GM13976 (cell line): ENCODE results near the gene TMED8.

Experiments
- DNase-seq: peaks from one replicate; pipeline ENCODE4 v3.0.0; 2012; ENCODE audit warnings: low spot score
- in situ Hi-C: fragments of 300-500 bp; cut with MboI; formaldehyde crosslinking; loops from one replicate; pipeline ENCODE4 v1.12.0; 2022; ENCODE audit warnings: low sequenced_read_pairs, mixed read lengths, inconsistent platforms; ENCODE audit not compliant: unreplicated experiment
- TF ChIP-seq, protein P1 (sequence below): IDR thresholded peaks from 2 replicates; pipeline ENCODE4 v1.5.1; 2012; ENCODE audit warnings: borderline replicate concordance, mild to moderate bottlenecking; ENCODE audit not compliant: insufficient read depth; ENCODE audit errors: extremely low read depth, missing control alignments, control extremely low read depth

TMED8 gene

GRCh38 chr14:77346495-77346894 is 30.4 kb downstream of the TMED8 start:
- TF ChIP-seq, protein P1, sequence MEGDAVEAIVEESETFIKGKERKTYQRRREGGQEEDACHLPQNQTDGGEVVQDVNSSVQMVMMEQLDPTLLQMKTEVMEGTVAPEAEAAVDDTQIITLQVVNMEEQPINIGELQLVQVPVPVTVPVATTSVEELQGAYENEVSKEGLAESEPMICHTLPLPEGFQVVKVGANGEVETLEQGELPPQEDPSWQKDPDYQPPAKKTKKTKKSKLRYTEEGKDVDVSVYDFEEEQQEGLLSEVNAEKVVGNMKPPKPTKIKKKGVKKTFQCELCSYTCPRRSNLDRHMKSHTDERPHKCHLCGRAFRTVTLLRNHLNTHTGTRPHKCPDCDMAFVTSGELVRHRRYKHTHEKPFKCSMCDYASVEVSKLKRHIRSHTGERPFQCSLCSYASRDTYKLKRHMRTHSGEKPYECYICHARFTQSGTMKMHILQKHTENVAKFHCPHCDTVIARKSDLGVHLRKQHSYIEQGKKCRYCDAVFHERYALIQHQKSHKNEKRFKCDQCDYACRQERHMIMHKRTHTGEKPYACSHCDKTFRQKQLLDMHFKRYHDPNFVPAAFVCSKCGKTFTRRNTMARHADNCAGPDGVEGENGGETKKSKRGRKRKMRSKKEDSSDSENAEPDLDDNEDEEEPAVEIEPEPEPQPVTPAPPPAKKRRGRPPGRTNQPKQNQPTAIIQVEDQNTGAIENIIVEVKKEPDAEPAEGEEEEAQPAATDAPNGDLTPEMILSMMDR, result no peak
- in situ Hi-C loops, result no loop called here
- DNase-seq, result no peak

- TF ChIP-seq, protein P1, result no peak
- DNase-seq, result no peak
- in situ Hi-C loops, result no loop called here
These were observed 32.4 kb downstream of the TMED8 start for GRCh38 chr14:77344377-77344996.

DNA sequence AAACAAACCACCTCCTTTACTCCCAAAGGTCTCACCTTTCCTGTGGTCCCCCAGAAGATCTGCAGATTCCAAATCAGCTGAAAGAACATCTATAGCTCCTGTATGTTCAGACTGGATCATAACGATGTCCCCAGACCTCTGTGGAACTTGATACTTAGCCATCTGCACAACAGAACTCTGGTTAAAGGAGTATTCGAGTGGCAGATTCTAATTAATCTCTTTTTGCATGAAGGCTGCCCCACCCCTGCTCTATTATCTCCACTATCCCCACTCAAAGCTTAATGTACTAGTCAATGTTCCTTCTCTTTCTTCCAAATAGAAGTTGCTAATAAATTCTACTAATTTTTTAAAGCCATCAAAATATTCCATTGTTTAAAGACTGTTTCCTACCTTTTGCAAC is 33.2 kb downstream of the TMED8 start:
- DNase-seq, result no peak
- in situ Hi-C loops, result no loop called here
- TF ChIP-seq, protein P1, result no peak

DNA sequence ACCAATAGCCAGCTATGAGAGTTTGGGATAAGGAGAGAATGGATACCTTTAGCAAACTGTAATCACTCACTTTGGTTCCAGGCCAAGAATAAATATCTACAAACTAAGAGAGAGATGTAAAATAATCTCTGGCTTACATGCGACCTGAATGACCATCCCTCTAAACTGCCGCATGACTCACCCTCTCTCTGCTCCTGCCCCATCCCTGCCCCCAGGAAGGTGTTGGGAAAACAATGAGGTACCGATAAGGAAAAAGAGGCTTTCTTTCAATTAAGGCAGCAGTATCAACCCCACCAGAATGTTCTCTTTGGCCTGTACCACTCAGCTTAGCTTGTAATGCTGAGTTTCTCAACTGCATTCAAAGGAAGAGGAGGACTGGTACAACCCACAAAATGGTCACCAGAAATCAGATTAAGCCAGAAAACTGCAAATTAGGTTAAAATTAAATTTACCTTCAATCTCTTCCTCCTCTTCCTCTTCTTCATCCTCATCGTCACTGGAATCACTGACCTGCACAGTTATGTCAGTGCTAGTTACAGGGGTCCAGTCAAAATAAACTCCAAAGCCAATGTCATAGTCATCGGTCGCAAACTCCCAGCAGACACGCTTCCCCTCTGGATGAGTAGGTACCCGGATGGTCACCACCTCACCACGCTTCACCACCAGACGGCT is 34.0 kb downstream of the TMED8 start:
- no peak for DNase-seq
- in situ Hi-C loops, result no loop called here
- TF ChIP-seq, protein P1, result no peak

DNA sequence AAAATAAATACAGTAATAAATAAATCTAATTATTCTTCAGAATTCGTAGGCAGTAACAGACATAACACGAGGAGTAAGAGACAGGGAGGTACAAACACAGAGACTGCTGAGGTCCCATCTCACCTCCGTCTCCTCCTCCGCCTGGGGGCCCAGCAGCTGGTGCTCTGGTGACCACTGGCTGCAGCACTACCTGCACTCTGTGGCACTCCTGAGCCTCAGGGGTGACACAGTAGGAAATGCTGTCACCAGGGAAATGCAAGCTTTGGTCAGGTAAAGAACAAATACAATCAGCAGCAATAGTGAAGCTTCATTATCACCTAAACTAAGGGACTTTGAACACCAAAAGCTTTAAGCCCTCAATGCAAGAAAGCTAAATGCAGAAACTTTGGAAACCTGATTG is 36.5 kb downstream of the TMED8 start:
- TF ChIP-seq, protein P1, result no peak
- DNase-seq, result no peak
- in situ Hi-C loops, result no loop called here

DNA sequence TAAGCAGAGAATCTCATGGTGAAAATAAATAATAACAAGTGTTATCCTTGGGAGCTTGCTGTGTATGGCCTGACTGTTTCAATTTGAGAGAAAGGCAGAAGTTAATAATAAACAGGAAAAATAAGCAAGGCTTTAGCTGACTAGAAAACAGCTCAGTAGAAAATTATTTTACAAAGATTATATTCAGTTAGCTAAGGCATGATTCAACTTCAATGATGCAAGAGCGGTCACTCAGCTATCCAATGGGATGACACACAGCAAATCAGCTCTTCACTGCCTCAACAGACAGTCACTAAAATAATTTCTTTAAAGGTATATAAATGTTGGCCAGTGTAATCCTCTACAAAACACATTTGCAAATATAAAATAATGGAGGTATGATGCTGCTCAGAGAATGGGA is 37.5 kb downstream of the TMED8 start:
- in situ Hi-C loops, result no loop called here
- TF ChIP-seq, protein P1, result no peak
- no peak for DNase-seq
